ENCODE measurements around the gene EIF2S3. TPM values are rescaled to one million over a fixed set of nuclear protein-coding genes. Genes with fewer than 3 reads are reported as not detected.
A peak's percentile ranks its signal among the peaks of the same experiment; 100 is the strongest.

Gene EIF2S3
- total and polyA plus RNA-seq, 4 donors: 62.5 to 249 (median 105) TPM

DNA sequence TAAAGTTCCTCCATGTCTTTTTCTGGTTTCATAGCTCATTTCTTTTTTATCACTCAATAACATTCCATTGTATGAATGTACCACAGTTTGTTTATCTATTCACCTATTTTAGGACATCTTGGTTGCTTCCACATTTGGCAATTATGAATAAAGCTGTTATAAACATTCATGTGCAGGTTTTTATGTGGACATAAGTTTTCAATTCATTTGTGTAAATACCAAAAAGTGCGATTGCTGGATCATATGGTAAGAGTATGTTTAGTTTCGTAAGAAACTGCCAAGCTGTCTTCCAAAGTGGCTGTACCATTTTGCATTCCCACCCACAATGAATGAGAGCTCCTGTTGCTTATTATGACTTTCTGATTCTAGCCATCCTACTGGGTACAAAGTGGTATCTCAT is 58.4 kb downstream of the EIF2S3 start:
- Histone ChIP-seq H3K9ac (ENCODE audit: insufficient read depth in 1 of 2, low read length in 2 of 2) (no peak overlapping the region), H3K36me3 (ENCODE audit: control insufficient read depth in 4 of 4, insufficient read depth in 4 of 4, low read length in 4 of 4) (no peaks in the 10 kb centered on the region), H3K27ac (ENCODE audit: low read depth in 1 of 2, low read length in 1 of 2) (no peak overlapping the region), H3K27me3 (ENCODE audit: control insufficient read depth in 3 of 3, insufficient read depth in 3 of 3, low read length in 2 of 3) (peaks cover 0 to 14% (median 8%) of the 10 kb centered on the region in 3 donors), H3K9me3 (ENCODE audit: control insufficient read depth in 4 of 4, insufficient read depth in 3 of 4, low read length in 3 of 4) (no peaks in the 10 kb centered on the region), H3K4me3 (no peak overlapping the region), H3K4me1 (ENCODE audit: control insufficient read depth in 5 of 5, insufficient read depth in 5 of 5, low read length in 5 of 5) (peaks cover 0 to 6% (median 0%) of the 10 kb centered on the region in 5 donors)
- 52 to 75% methylated on average over 2 of the region's 2 CpGs for WGBS, 2 donors
- DNase-seq (no peak), ATAC-seq (ENCODE audit: insufficient read depth, low FRiP score) (no peak)
- no peak for TF ChIP-seq CTCF (IDR thresholded peaks at IDR 0.05; ENCODE audit: control extremely low read depth, extremely low read depth)

DNA sequence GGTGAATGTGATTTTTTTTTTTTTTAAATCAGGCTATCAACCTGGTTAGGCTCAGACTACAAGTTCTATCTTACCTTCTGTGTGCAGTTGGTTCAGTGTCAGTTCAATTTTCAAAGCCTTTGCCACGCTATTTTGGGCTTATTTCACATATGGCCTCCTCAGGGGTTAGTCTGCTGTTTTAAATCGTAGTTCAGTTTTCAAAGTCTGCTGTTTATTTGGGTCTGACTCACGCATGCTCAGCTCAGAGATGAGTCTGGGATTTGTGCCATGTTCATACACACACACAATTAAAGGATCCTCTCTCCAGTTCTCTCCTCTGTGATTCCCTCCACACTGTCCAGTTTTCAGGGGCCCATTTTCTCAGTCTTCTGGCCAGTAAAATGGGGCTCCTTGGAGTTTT is 62.5 kb downstream of the EIF2S3 start:
- no peak for ATAC-seq (ENCODE audit: insufficient read depth, low FRiP score)

GRCh38 chrX:24124244-24124799 is 69.6 kb downstream of the EIF2S3 start:
- peaks cover 0 to 21% (median 17%) of the 10 kb centered on the region in 3 donors for H3K27me3 ChIP-seq (ENCODE audit: control insufficient read depth in 3 of 3, insufficient read depth in 3 of 3, low read length in 2 of 3)
- H3K4me1 ChIP-seq (ENCODE audit: control insufficient read depth in 5 of 5, insufficient read depth in 5 of 5, low read length in 5 of 5): peaks cover 0 to 17% (median 0%) of the 10 kb centered on the region in 5 donors
- no peak for TF ChIP-seq CTCF (IDR thresholded peaks at IDR 0.05; ENCODE audit: control extremely low read depth, extremely low read depth)
- peak in 2 of 3 donors; percentile 58 to 72 for DNase-seq
- H3K36me3 ChIP-seq (ENCODE audit: control insufficient read depth in 4 of 4, insufficient read depth in 4 of 4, low read length in 4 of 4): no peaks in the 10 kb centered on the region
- no peak overlapping the region for H3K9ac ChIP-seq (ENCODE audit: insufficient read depth in 1 of 2, low read length in 2 of 2)
- no peak for ATAC-seq (ENCODE audit: insufficient read depth, low FRiP score)
- H3K27ac ChIP-seq (ENCODE audit: low read depth in 1 of 2, low read length in 1 of 2): no peak overlapping the region
- 52 to 69% methylated on average over 4 of the region's 4 CpGs for WGBS, 2 donors
- H3K9me3 ChIP-seq (ENCODE audit: control insufficient read depth in 4 of 4, insufficient read depth in 3 of 4, low read length in 3 of 4): no peaks in the 10 kb centered on the region
- no peak overlapping the region for H3K4me3 ChIP-seq

More for the DNA sequence above, 62.5 kb downstream of the EIF2S3 start:
- TF ChIP-seq CTCF (IDR thresholded peaks at IDR 0.05; ENCODE audit: control extremely low read depth, extremely low read depth): no peak
- Histone ChIP-seq H3K4me1 (ENCODE audit: control insufficient read depth in 5 of 5, insufficient read depth in 5 of 5, low read length in 5 of 5) (peaks cover 0 to 6% (median 0%) of the 10 kb centered on the region in 5 donors), H3K27ac (ENCODE audit: low read depth in 1 of 2, low read length in 1 of 2) (no peak overlapping the region), H3K4me3 (no peak overlapping the region), H3K27me3 (ENCODE audit: control insufficient read depth in 3 of 3, insufficient read depth in 3 of 3, low read length in 2 of 3) (peaks cover 0 to 13% (median 10%) of the 10 kb centered on the region in 3 donors), H3K9me3 (ENCODE audit: control insufficient read depth in 4 of 4, insufficient read depth in 3 of 4, low read length in 3 of 4) (no peaks in the 10 kb centered on the region), H3K9ac (ENCODE audit: insufficient read depth in 1 of 2, low read length in 2 of 2) (peak overlapping the region in 1 of 2 donors; percentile 40), H3K36me3 (ENCODE audit: control insufficient read depth in 4 of 4, insufficient read depth in 4 of 4, low read length in 4 of 4) (no peaks in the 10 kb centered on the region)
- WGBS, 2 donors: 51 to 71% methylated on average over 3 of the region's 3 CpGs
- DNase-seq: peak; percentile 62 to 94 (median 78)

All from lung (tissue), 12 donors.